NCI-H2171 (cell line): ENCODE data around the gene ROGDI.

ENCODE experiments used
- DNase-seq: peaks from one replicate; lab custom pipeline; 2025; lab: John Stamatoyannopoulos, UW

ROGDI gene

GRCh38 chr16:4766875-4767628 is 35.4 kb downstream of the ROGDI start, which contains the start of gene ZNF500:
TSS of gene ZNF500 (minus strand) at chr16:4767162. CDS start at chr16:4765978, 1,184 bp downstream.
- peak; percentile 90 for DNase-seq

GRCh38 chr16:4765511-4766474 is 36.6 kb downstream of the ROGDI start:
- DNase-seq = no peak

GRCh38 chr16:4763791-4764190 is 38.6 kb downstream of the ROGDI start:
- no peak for DNase-seq

GRCh38 chr16:4762205-4762604 is 40.2 kb downstream of the ROGDI start:
- DNase-seq = no peak

- DNase-seq = no peak
Observed at GRCh38 chr16:4760221-4760910, 42.1 kb downstream of the ROGDI start.

- no peak for DNase-seq
Observed at GRCh38 chr16:4755687-4756086, 46.7 kb downstream of the ROGDI start.

GRCh38 chr16:4754865-4755264 is 47.6 kb downstream of the ROGDI start:
- no peak for DNase-seq

- no peak for DNase-seq
Observed at GRCh38 chr16:4753227-4753626, 49.2 kb downstream of the ROGDI start.

GRCh38 chr16:4752351-4753100 is 49.9 kb downstream of the ROGDI start:
- DNase-seq = no peak

- DNase-seq = no peak
Observed at GRCh38 chr16:4750896-4751295, 51.5 kb downstream of the ROGDI start.

GRCh38 chr16:4749700-4750257 is 52.7 kb downstream of the ROGDI start:
- DNase-seq = no peak

GRCh38 chr16:4748682-4749411 is 53.6 kb downstream of the ROGDI start:
- DNase-seq = no peak

- no peak for DNase-seq
Observed at GRCh38 chr16:4747906-4748681, 54.3 kb downstream of the ROGDI start.

GRCh38 chr16:4746991-4747574 is 55.4 kb downstream of the ROGDI start:
- no peak for DNase-seq
